ENCODE measurements around the gene IFRD1.

DNA sequence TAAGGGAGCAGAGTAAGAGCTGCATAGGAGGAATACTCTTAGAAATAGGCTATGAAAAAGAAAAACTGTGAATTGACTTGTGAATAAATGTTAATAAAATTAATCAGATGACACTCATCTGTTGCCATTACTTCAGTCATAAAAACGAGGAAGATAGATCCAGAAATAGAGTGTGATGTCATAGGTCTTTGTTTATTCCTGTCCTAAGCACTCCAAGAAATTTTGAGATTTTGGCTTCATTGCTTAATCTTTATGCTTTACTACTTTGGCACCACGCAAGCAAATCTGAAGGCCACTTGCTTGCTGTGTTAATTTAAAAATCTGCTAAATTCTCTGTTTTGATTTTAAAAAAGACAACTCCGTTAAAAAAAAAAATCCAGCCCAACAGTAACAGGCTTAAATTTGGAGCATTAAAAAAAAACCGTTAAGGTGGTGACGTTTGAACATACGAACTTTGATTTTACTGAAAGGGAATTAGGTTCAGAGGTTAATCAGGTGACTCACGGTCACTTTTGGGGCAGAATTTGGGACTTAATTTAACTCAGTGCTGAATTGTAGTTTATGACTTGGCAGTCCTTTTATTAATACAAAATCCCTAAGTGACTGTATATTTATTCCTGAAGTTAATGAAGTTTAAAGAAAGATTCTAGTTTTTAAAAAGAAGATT lies 3.4 kb downstream of the IFRD1 start:
- TF ChIP-seq, protein P1, sequence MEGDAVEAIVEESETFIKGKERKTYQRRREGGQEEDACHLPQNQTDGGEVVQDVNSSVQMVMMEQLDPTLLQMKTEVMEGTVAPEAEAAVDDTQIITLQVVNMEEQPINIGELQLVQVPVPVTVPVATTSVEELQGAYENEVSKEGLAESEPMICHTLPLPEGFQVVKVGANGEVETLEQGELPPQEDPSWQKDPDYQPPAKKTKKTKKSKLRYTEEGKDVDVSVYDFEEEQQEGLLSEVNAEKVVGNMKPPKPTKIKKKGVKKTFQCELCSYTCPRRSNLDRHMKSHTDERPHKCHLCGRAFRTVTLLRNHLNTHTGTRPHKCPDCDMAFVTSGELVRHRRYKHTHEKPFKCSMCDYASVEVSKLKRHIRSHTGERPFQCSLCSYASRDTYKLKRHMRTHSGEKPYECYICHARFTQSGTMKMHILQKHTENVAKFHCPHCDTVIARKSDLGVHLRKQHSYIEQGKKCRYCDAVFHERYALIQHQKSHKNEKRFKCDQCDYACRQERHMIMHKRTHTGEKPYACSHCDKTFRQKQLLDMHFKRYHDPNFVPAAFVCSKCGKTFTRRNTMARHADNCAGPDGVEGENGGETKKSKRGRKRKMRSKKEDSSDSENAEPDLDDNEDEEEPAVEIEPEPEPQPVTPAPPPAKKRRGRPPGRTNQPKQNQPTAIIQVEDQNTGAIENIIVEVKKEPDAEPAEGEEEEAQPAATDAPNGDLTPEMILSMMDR (conservative IDR thresholded peaks at IDR 0.05; ENCODE audit: low read length): no peak
- no peak for TF ChIP-seq EZH2phosphoT487 (IDR thresholded peaks at IDR 0.05; ENCODE audit: borderline replicate concordance)

Data from Loucy (cell line).